IPS-18c (cell line): ENCODE measurements around the gene C2orf76.
"Not testable (repeated sequence)": the region's sequence is repeated elsewhere in the genome, so short reads cannot be mapped to it uniquely, and the experiment has no call there.

Experiments
- H3K4me3 ChIP-seq: 2 replicates; pipeline ENCODE4 v1.7.0; 2013; ENCODE audit warnings: low read depth, mild to moderate bottlenecking, low read length, moderate library complexity; ENCODE audit not compliant: insufficient read depth
- H3K9me3 ChIP-seq: one replicate; pipeline ENCODE4 v1.6.1; 2013; ENCODE audit warnings: mild to moderate bottlenecking, low read length, moderate library complexity; ENCODE audit not compliant: control insufficient read depth, insufficient read depth

The C2orf76 gene

GRCh38 chr2:119366649-119367471, at the start of gene C2orf76, which contains the start of gene DBI:
TSS of gene C2orf76 (minus strand) at chr2:119366834. CDS start at chr2:119339959, 26,875 bp downstream.
TSS of gene DBI (plus strand) at chr2:119366977. CDS start at chr2:119367052, 75 bp downstream.
- Histone ChIP-seq H3K9me3 (no peaks in the 10 kb centered on the region), H3K4me3 (peak within 1 kb of the TSS; percentile 88)

GRCh38 chr2:119415630-119416029, 49.0 kb upstream of the C2orf76 start:
- no peaks in the 10 kb centered on the region for H3K9me3 ChIP-seq
- no peak overlapping the region for H3K4me3 ChIP-seq

- Histone ChIP-seq H3K9me3 (no peaks in the 10 kb centered on the region), H3K4me3 (no peak overlapping the region)
Observed at GRCh38 chr2:119414894-119415293, 48.3 kb upstream of the C2orf76 start.

GRCh38 chr2:119409506-119409905, 42.9 kb upstream of the C2orf76 start:
- Histone ChIP-seq H3K9me3 (no peaks in the 10 kb centered on the region), H3K4me3 (no peak overlapping the region)

GRCh38 chr2:119408221-119408619, 41.6 kb upstream of the C2orf76 start:
- no peaks in the 10 kb centered on the region for H3K9me3 ChIP-seq
- H3K4me3 ChIP-seq, result no peak overlapping the region

- no peaks in the 10 kb centered on the region for H3K9me3 ChIP-seq
Observed at GRCh38 chr2:119407430-119408220, 41.0 kb upstream of the C2orf76 start.

GRCh38 chr2:119405151-119405550, 38.5 kb upstream of the C2orf76 start:
- no peaks in the 10 kb centered on the region for H3K9me3 ChIP-seq
- H3K4me3 ChIP-seq, result no peak overlapping the region

More at GRCh38 chr2:119407430-119408220, 41.0 kb upstream of the C2orf76 start:
- H3K4me3 ChIP-seq, result no peak overlapping the region

GRCh38 chr2:119403618-119404017, 37.0 kb upstream of the C2orf76 start:
- H3K9me3 ChIP-seq, H3K4me3 ChIP-seq: not testable (repeated sequence)

GRCh38 chr2:119402645-119403560, 36.3 kb upstream of the C2orf76 start:
- H3K9me3 ChIP-seq, result no peaks in the 10 kb centered on the region
- H3K4me3 ChIP-seq, result no peak overlapping the region

- Histone ChIP-seq H3K9me3 (no peaks in the 10 kb centered on the region), H3K4me3 (no peak overlapping the region)
Observed at GRCh38 chr2:119402106-119402505, 35.5 kb upstream of the C2orf76 start.

- H3K9me3 ChIP-seq, result no peaks in the 10 kb centered on the region
- no peak overlapping the region for H3K4me3 ChIP-seq
Observed at GRCh38 chr2:119397196-119397595, 30.6 kb upstream of the C2orf76 start.

- no peaks in the 10 kb centered on the region for H3K9me3 ChIP-seq
- no peak overlapping the region for H3K4me3 ChIP-seq
Observed at GRCh38 chr2:119393971-119394748, 27.5 kb upstream of the C2orf76 start.

GRCh38 chr2:119389615-119390306, 23.1 kb upstream of the C2orf76 start:
- no peaks in the 10 kb centered on the region for H3K9me3 ChIP-seq
- H3K4me3 ChIP-seq, result no peak overlapping the region

- no peak overlapping the region for H3K4me3 ChIP-seq
- no peaks in the 10 kb centered on the region for H3K9me3 ChIP-seq
Observed at GRCh38 chr2:119387381-119388129, 20.9 kb upstream of the C2orf76 start.

GRCh38 chr2:119385466-119385865, 18.8 kb upstream of the C2orf76 start:
- Histone ChIP-seq H3K9me3 (no peaks in the 10 kb centered on the region), H3K4me3 (no peak overlapping the region)
